Measurements from ENCODE around the gene PPIH. TPM values are rescaled to one million over a fixed set of nuclear protein-coding genes. Genes with fewer than 3 reads are reported as not detected.
"Not testable (repeated sequence)": the region's sequence is repeated elsewhere in the genome, so short reads cannot be mapped to it uniquely, and the experiment has no call there.

PPIH gene
- total and polyA plus RNA-seq, 4 donors = 7.9 to 16.3 (median 13.0) TPM

- Histone ChIP-seq H3K36me3 (ENCODE audit: control insufficient read depth in 4 of 4, insufficient read depth in 3 of 4, low read depth in 1 of 4, low read length in 3 of 4) (peaks cover 0 to 8% (median 0%) of the 10 kb centered on the region in 4 donors), H3K4me3 (ENCODE audit: low read depth in 1 of 3, low read length in 3 of 3) (peak within 1 kb of the TSS; percentile 85 to 95 (median 93)), H3K27ac (ENCODE audit: low read depth in 1 of 2, low read length in 2 of 2) (peak within 1 kb of the TSS; percentile 95), H3K4me1 (ENCODE audit: control insufficient read depth in 4 of 4, insufficient read depth in 4 of 4, low read length in 3 of 4) (peaks cover 5 to 40% (median 30%) of the 10 kb centered on the region in 4 donors), H3K9ac (ENCODE audit: low read depth in 1 of 2, low read length in 2 of 2) (peak within 1 kb of the TSS; percentile 83 to 85), H3K27me3 (ENCODE audit: control insufficient read depth in 4 of 4, insufficient read depth in 4 of 4, low read length in 3 of 4) (no peaks in the 10 kb centered on the region), H3K9me3 (ENCODE audit: control insufficient read depth in 4 of 4, low read length in 3 of 4) (no peaks in the 10 kb centered on the region)
- no peak for TF ChIP-seq HNF4G (IDR thresholded peaks at IDR 0.05)
- TF ChIP-seq JUND (IDR thresholded peaks at IDR 0.05) = no peak
- TF ChIP-seq, protein P1, sequence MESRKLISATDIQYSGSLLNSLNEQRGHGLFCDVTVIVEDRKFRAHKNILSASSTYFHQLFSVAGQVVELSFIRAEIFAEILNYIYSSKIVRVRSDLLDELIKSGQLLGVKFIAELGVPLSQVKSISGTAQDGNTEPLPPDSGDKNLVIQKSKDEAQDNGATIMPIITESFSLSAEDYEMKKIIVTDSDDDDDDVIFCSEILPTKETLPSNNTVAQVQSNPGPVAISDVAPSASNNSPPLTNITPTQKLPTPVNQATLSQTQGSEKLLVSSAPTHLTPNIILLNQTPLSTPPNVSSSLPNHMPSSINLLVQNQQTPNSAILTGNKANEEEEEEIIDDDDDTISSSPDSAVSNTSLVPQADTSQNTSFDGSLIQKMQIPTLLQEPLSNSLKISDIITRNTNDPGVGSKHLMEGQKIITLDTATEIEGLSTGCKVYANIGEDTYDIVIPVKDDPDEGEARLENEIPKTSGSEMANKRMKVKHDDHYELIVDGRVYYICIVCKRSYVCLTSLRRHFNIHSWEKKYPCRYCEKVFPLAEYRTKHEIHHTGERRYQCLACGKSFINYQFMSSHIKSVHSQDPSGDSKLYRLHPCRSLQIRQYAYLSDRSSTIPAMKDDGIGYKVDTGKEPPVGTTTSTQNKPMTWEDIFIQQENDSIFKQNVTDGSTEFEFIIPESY (IDR thresholded peaks at IDR 0.05) = peak; percentile 65
- TF ChIP-seq, protein P2, sequence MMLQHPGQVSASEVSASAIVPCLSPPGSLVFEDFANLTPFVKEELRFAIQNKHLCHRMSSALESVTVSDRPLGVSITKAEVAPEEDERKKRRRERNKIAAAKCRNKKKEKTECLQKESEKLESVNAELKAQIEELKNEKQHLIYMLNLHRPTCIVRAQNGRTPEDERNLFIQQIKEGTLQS (IDR thresholded peaks at IDR 0.05) = no peak
- TF ChIP-seq TAF1 (conservative IDR thresholded peaks at IDR 0.05) = peak; percentile 92
- peak; percentile 93 for TF ChIP-seq SP1 (IDR thresholded peaks at IDR 0.05)
- no peak for TF ChIP-seq NR2F2 (IDR thresholded peaks at IDR 0.05)
- TF ChIP-seq FOXA2 (IDR thresholded peaks at IDR 0.05) = no peak
- TF ChIP-seq, protein P3, sequence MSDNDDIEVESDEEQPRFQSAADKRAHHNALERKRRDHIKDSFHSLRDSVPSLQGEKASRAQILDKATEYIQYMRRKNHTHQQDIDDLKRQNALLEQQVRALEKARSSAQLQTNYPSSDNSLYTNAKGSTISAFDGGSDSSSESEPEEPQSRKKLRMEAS (IDR thresholded peaks at IDR 0.05) = peak; percentile 93
- peak; percentile 6 to 19 for TF ChIP-seq RXRA (IDR thresholded peaks at IDR 0.05)
- peak; percentile 14 to 18 for TF ChIP-seq RAD21 (IDR thresholded peaks at IDR 0.05)
- TF ChIP-seq YY1 (IDR thresholded peaks at IDR 0.05) = peak; percentile 98
- TF ChIP-seq GABPA (IDR thresholded peaks at IDR 0.05 in 1 of 2, conservative IDR thresholded peaks at IDR 0.05 in 1 of 2) = peak; percentile 70 to 88
- TF ChIP-seq FOXA1 (IDR thresholded peaks at IDR 0.05) = no peak
- TF ChIP-seq CTCF (IDR thresholded peaks at IDR 0.05; ENCODE audit: low read depth, low read length, missing input control) = no peak
- TF ChIP-seq HNF4A (conservative IDR thresholded peaks at IDR 0.05) = peak; percentile 4 to 11
- TF ChIP-seq REST (IDR thresholded peaks at IDR 0.05) = no peak
- TF ChIP-seq EGR1 (IDR thresholded peaks at IDR 0.05; ENCODE audit: low read depth in 2 of 2) = peak in 1 of 2 donors; percentile 29
- DNase-seq (ENCODE audit: low spot score) = peak; percentile 98
- under 1% methylated on average over 54 of the region's 54 CpGs for WGBS
Observed at GRCh38 chr1:42681741-42682483, 23.7 kb downstream of the PPIH start, which contains the start of gene YBX1. YBX1 (plus strand) TSS chr1:42682418; CDS start chr1:42682566, 148 bp downstream.

- not testable (repeated sequence) for DNase-seq (ENCODE audit: low spot score); H3K9ac ChIP-seq (ENCODE audit: low read depth in 1 of 2, low read length in 2 of 2); H3K27me3 ChIP-seq (ENCODE audit: control insufficient read depth in 4 of 4, insufficient read depth in 4 of 4, low read length in 3 of 4); H3K9me3 ChIP-seq (ENCODE audit: control insufficient read depth in 4 of 4, low read length in 3 of 4); H3K36me3 ChIP-seq (ENCODE audit: control insufficient read depth in 4 of 4, insufficient read depth in 3 of 4, low read depth in 1 of 4, low read length in 3 of 4)
- peaks cover 6 to 40% (median 30%) of the 10 kb centered on the region in 4 donors for H3K4me1 ChIP-seq (ENCODE audit: control insufficient read depth in 4 of 4, insufficient read depth in 4 of 4, low read length in 3 of 4)
- H3K4me3 ChIP-seq (ENCODE audit: low read depth in 1 of 3, low read length in 3 of 3) = peak overlapping the region; percentile 59 to 95 (median 74)
- WGBS = under 1% methylated on average over 33 of the region's 33 CpGs
- H3K27ac ChIP-seq (ENCODE audit: low read depth in 1 of 2, low read length in 2 of 2) = peak overlapping the region; percentile 60 to 95
Observed at GRCh38 chr1:42682484-42682738, 24.2 kb downstream of the PPIH start.

Measured in liver (tissue), 9 donors.